Fibroblast of peridontal ligament (primary cell): Measurements from ENCODE around the gene CCP110.

ENCODE experiments used
- DNase-seq: peaks from one replicate; pipeline ENCODE4 v3.0.0-alpha.2; 2010; ENCODE audit errors: extremely low read depth

Gene CCP110

DNA sequence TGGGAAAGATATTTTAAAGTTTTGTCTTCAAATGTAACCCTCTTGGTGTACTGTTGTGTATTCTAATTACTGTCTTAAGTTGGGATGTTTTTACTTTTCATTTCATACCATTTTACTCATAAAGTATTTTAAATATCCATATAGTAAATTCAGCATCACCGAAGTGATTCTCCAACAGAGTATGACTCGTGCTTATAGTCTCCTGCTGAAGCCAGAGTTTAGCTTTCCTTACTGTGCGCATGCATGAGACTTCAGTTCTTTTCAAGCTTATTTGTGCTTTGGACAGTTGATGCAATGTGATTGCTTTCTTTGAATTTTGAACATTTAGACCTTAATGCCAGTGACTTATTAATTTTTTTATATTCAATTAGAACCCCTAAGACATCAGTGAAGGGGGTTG is 24.4 kb downstream of the CCP110 start:
- no peak for DNase-seq

DNA sequence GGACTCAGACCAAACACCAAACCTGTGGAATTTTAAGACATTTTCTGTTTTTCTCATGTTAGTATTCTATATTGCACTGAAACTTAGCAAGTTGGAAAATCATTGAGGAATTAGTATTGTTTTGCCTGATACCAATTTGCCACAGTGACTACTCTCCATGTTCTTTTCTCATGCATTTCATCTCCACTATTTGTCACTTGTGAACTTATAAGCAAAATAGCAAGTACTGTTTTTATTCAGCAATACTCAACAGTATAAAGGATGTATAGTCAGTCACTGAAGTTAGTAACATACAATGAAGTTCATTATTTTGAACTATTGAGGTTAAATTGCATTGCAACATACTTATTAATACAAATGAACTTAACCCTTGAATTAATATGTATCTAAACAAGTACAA is 25.9 kb downstream of the CCP110 start:
- DNase-seq: no peak

DNA sequence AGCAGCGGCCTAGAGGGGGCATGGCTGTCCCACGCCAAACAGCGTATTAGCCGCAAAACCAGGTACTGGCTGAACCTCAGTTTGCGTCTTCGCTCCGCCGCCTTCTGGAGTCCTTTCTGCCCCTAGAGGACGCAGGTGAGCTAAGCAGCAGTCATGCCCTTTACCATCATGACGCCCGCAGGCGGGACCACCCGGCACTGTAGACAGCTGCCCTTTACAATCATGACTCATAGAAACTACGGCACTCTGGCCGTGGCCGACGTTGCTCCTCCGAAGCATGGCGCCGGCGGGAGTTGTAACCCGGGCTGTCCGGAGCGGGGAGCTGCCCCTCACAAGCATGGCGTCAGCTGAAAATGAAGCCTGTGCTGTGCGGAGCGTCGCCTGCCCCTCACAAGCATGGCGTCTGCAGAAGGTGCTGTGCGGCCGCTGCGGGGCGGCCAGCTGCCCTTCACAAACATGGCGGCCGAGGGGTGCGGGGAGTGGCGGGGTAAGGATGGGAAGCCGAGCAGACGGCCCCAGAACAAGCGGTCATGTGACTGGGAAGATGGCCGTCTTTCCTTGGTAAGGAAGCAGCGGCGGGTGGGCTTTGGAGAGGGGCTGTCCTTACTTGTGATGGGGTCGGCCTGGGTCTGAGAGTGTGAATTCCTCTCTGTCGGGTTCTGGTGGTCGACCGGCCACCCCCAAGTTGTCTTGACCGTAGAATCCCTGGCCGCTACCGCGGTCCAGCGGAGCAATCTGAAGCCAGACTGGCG is 31.6 kb downstream of the CCP110 start, which contains the start of gene VPS35L:
Gene VPS35L (plus strand): TSS at position 518 of the 752 bp plus-strand sequence. CDS start 27 bp downstream, at position 545.
- peak; percentile 99 for DNase-seq

DNA sequence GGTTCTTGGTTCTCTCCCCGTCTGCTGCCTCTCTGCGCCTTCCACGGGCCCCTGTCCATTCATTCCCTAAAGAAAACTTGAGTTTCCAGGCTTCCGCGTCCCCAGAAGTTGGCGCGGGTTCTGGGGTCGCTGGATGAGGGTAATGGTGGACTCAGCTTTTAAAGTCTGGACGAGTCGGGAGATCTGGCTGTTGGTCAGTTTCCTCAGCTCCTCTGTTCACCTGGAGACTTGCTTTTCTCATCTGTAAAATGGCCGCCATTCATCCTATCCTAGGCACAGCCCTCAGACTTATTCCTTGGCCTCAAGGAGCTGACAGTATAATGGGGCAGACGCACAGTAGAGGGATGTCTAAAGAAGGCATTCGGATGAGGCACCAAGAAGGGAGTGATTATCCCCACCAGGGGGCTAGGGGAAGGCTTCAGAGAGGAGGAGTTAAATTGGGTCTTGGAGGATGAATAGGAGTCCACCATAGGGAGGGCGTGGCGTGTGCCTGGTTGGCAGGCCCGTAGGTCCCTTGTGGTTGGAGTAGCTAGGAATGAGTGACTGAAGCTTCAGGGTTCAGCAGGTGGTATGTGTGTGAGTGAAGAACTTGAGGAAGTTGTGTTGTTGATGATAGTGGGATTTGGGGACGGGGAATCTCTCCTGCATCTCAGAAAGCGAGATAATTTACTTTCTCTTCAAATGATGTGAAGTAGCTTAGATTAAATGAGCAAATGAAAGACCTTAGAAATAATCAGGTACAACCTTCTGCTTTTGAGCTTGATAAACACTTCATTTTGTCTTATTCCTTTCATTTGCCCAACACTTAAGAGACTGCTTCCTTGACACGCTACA is 32.4 kb downstream of the CCP110 start:
- DNase-seq: peak; percentile 30

DNA sequence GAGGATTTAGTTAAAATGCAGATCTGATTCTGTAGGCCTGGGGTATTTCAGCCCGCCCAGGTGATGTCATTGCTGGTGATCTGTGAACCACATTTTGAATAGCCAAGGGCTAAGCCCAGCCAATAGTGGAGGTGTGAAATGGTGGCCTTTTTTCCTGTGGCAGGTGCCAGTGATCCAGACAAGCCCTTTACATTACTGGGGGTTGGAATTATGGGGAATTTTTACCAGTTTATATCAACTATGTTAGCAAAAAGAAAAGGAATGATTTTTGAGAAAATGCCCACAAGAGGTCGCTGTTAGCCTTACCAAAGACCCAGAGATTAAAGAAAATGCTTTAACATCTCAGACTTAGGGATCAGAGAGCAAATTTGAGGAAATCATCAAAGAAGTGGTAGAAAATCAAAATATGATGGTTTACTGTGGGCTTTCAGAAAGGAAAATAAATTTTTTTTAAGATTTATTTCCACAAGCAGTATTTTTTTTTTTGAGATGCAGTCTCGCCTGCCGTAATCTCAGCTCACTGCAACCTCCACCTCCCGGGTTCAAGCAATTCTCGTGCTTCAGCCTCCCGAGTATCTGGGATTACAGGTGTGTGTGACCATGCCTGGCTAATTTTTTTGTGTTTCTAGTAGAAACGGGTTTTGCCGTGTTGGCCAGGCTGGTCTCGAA is 35.6 kb downstream of the CCP110 start:
- peak; percentile 85 for DNase-seq

DNA sequence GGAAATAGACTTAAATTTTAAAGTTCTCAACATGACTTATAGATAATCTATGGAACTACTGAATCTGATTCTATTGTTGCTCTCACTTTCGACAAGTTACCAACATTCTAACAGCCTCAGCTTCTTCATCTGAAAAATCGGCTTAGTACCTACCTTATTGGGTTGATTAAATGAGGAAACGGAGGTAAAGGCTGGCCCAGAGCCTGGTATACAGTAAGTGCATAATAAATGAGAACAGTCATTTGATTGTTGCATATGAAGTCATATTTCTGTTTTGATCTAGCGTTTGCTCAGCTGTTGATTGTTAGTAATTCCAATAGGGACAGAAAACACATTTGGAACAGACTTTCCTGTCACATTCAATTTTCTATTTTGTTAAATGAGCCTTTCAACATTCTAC is 36.3 kb downstream of the CCP110 start:
- DNase-seq: no peak

DNA sequence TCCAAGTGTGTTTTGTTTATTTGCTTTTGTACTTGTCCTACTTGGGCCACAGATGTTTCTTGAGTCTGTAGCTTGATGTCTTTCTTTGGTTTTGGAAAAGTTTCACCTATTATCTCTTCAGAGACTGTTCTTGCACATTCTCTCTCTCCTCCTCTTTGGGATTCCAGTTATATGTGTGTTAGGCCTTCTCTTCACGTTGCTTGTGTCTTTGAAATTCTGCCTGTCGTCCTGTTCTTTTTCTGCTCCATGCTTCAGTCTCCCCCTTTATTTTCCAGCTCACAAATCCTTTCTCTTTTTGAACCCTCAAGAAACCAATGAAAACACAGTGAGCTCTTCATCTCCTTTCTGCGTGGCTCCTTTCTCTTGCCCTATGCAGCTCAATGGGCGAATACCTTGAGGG is 39.6 kb downstream of the CCP110 start:
- no peak for DNase-seq

DNA sequence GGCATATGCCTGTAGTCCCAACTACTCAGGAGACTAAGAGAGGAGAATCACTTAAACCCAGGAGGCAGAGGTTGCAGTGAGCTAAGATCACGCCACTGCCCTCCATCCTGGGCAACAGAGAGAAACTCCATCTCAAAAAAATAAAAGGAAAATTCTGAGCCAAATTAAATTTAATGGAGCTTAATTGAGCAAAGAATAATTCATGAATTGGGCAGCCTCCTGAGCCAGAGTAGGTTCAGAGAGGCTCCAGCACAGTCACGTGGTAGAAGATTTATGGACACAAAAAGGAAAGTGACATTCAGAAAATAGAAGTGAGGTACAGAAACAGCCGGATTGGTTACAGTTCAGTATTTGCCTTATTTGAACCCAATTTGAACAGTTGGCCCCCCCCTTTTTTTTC is 42.6 kb downstream of the CCP110 start:
- DNase-seq: no peak

DNA sequence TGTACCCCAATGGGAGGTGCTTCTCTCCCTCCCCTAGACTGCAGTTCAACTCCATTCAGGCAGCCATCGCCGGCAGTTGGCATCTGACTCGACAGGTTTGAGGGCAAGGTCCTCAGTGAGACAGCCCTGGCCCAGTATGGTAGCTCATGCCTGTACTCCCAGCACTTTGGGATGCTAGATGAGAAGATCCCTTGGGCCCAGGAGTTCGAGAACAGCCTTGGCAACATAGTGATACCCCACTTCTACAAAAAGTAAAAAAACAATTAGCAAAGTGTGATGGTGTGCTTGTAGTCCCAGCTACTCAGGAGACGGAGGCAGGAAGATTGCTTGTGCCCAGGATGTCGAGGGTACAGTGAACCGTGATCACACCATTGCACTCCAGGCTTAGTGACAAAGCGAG is 43.8 kb downstream of the CCP110 start:
- DNase-seq: no peak

DNA sequence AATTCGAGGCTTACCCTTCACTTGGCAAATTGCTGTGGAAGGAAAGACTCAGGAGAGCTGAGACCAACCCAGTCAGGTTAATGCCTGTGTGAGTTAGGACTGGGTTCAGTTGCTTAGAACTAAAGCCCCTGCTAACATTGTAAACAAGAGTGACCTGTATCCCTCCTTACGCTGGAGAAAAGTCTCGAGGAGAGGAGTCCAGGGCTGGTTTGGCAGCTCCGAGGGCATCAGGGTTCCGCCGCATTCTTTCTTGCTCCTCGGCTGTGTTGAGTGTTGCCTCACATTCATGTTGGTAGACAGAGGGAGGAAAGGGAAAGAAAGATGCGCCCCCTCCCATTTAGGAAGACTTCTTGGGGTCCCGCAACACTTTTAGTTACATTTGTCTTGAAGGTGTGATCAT is 50.3 kb downstream of the CCP110 start:
- DNase-seq: no peak

DNA sequence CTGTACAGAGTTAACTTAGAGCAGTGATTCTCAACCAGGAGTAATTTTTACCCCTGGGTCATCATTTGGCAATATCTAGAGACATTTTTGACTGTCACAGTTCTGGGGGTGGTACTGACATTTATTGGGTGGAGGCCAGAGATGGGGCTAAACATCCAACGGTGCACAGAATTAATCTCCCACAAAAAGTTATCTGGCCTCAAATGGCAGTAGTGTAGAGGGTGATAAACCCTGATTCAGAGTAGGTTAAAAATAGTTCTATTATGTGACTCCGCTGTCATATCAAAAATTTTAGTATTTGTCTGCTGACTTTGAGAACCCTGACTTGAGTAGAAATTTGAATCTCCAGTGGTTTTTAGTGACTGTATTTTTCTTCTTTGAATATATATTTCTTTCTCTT is 50.9 kb downstream of the CCP110 start:
- DNase-seq: no peak

DNA sequence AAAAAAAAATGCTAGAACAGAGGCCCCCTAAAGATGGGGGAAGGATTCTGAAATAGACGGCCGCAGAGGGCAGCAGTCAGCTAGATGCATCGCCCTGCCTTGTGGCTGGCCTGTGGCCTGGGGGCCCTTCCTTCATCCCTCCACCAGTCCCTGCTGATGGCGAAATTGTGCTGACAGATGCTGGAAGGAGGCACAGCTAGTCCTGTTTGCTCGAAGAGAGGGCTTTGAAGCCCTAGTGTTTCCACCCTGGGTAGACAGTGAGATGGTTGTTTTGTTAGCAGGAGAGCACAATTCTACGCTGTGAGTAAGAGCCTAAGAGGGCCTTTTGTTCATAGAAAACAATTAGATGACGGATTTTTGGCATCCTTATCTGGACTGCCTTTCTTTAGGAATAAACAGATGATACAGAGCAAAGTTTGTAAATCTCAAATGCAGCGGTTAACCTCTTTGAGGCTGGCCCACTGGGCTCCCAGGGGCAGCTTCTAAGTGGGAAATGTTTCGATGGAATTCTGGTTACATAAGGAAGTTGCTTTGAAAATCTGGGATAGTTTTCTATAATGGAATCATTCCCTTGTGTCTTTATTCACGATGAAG is 54.7 kb downstream of the CCP110 start:
- peak; percentile 74 for DNase-seq

DNA sequence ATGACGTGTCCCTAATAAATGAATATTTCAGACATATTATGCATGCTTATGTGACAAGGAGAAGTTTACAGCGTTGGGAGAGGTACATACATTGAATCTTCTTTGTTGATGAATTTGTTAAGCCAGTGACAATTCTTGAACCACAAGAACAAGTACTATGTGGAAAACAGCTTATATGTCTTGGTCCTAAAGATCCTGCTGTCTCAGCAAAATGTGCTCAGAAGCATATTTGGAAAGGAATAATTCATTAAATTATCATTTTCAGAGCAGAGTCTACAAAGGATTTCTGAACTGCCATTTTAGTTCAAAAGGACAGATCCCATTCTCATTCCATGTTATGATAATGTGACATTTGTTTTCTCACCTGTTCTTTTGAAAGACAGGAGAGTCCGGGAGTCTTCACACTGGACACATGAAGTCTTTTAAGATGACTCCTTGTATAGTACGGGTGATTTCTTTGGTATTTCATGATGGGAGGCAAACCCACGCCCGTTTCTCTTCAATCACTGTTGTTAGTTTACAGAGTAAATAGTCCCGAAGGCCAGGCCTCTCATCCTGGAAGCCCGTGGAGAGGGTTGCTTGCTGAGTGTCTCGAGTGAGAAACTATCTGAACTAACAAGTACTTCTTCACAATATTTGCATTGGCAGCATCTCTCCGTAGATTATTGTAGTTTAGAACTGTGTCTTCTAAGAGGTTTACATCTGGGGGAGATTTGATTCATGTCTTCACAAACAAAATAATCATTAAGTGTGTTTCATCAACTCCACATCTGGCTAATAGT is 58.5 kb downstream of the CCP110 start:
- no peak for DNase-seq

DNA sequence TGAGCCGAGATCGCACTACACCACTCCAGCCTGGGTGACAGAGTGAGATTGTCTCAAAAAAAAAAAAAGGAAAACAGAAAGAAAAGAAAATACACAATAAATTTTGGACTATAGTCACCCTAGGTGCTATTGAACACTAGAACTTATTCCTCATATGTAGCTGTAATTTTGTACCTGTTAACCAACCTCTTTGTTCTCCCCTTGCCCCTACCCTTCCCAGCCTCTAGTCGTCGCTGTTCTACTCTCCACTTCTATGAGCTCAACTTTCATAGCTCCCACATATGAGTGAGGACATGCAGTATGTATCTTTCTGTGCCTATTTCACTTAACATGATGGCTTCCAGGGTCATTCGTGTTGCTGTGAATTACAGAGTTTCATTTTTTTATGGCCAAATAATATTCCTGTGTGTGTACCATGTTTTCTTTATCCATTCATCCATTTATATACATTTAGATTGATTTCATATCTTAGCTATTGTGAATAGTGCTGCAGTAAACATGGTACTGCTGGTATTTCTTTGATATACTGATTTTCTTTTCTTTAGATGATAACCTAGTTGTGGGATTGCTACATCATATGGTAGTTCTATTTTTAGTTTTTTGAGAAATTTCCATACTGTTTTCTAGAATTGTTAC is 60.0 kb downstream of the CCP110 start:
- DNase-seq: peak; percentile 68

DNA sequence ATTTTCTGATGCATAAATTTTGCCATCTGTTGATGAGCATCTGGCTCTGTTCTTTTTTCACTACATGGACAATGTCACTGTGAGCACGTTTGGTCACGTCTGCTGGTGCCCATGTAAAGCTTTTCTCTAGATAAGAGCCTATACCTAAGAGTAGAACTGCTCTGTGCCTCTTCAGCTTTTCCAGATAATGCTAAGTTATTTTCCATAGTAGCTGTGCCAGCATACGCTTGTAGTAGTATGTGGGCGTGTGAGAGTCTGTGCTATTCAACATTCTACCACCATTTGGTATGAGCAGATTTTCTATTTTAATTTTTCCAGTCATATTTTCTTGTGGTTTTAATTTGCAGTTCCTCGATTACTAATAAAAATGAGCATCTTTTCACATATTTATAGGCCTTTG is 64.9 kb downstream of the CCP110 start:
- no peak for DNase-seq

DNA sequence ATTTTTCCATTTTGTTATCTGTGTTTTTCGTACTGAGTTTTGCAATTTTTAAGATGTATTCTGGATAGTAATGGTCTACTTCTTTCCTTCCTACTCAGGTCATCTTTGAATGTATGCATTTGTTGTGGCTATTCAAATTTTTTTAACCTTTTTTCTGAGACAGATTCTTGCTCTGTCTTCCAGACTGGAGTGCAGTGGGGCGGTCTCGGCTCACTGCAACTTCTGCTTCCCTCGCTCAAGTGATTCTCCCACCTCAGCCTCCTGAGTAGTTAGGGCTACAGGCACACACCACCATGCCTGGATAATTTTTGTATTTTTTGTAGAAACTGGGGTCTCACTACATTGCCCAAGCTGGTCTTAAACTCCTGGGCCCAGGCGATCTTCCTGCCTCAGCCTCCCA is 65.4 kb downstream of the CCP110 start:
- DNase-seq: no peak

DNA sequence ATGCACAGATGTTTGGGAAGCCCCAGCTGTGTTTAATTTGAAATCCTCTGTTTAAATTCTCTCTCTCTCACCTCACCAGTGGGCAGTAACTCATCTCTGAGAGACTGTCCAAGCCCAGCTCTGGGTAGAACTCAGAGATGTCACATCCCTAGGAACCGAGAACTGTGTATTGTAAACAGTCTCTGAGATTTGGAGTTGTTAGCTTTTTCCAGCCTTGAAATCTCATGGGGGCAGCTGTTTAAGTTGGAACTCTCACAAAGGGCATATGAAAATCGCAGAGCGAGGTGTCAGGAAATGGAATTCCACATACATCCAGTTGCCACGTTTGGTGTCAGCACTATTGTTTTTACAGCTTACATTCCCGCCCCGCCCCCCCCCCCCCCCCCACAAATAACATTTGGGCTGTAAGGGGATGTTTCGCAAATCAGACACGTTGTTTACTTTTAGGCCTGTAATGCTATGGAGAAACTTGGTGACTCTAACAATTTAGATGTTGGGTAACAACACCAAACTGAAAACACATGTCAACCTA is 66.1 kb downstream of the CCP110 start:
- DNase-seq: peak; percentile 94

DNA sequence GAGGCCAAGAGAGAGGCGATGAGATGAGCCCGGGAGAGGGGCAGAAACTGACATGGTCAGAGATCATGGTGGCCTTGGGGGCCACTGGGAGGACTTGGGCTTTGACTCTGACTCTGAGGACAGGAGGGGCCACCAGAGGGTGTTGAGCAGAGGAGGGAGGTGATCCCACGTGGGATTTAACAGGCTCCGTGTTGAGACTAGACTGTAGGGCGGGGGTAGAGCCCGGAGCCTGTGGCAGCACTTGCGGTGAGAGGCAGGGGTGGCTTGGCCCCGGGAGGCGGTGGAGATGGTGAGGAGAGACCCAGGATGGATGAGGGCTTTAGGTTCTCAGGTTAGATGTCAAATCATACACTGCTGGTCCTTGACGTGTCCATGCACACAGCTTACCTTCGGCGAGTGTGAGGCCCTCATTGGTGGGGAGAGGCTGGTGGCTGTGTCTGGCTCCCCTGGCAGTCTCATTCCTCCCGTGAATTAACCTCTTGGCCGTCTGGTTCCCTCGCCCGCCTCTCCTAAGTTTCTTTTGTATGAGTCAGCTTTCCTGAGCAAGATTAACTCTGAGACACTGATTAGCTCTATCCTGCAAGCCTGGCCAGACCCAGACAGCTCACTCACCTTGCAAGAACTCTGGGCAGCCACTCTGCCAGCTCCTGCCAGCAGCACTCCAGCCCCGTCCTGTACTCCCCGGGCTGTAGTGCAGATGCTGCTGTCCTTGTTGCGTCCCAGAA is 71.5 kb downstream of the CCP110 start:
- DNase-seq: peak; percentile 48

DNA sequence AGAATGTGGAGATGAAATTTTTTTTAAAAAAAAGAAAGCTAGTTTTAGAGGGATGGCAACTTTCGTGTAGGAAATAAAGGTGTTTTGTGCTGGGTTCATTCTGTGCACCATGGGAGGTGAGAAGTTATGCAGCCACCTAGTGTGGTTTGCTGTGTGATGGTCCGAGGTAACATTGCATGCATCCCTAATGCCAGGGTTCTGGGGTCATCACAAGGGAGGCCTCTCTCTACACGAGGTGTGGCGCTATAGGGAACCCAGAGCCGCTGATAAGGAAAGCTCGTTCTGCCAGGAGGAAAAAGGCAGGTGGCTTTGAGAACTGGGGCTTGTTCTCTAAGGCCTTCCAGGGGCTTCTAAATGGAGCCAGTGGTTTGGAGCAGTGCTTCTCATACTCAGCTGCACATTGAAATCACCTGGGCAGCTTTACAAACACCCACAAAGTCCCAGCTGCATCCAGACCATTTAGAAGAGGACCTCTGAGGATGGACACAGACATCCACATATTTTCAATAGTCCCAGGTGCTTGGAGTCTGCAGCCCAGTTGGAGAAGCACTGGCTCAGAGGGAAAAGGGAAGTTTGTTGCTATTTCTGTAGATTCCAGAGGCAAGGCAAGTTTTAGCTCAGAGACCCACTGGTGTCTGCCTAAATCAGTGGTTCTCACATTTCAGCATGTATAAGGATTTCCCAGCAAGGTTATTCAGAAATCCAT is 75.2 kb downstream of the CCP110 start:
- no peak for DNase-seq
